CD14-positive monocyte (primary cell): Measurements from ENCODE around the gene SSB. TPM values are rescaled to one million over a fixed set of nuclear protein-coding genes. Genes with fewer than 3 reads are reported as not detected.

Experiments used
- DNase-seq, 3 donors: peaks; one replicate each; pipeline ENCODE4 v3.0.0-alpha.2; 2011 to 2022
- H2AFZ ChIP-seq: 2 replicates; pipeline ENCODE4 v1.6.0; 2012; ENCODE audit warnings: mild to moderate bottlenecking, low read depth, low read length, inconsistent platforms; ENCODE audit not compliant: insufficient read depth, poor library complexity, severe bottlenecking
- H3K27ac ChIP-seq, 2 donors: 1 replicate in 1 of 2; 2 replicates in 1 of 2; pipeline ENCODE4 v1.5.1; 2012 to 2013; ENCODE audit warnings: low read length in 2 of 2, control low read depth in 1 of 2, inconsistent platforms in 1 of 2, low read depth in 1 of 2, mild to moderate bottlenecking in 1 of 2
- H3K27me3 ChIP-seq, 2 donors: one replicate each; pipeline versions ENCODE4 v1.6.0 to v1.6.1; 2011 to 2013; ENCODE audit warnings: low read length in 2 of 2; ENCODE audit not compliant: control insufficient read depth in 2 of 2, insufficient read depth in 2 of 2
- H3K36me3 ChIP-seq, 2 donors: replicated peaks in 1 of 2; 1 replicate in 1 of 2; 2 replicates in 1 of 2; pipeline versions ENCODE4 v1.5.1 to v1.6.1; 2012 to 2013; ENCODE audit warnings: low read length in 2 of 2, control low read depth in 1 of 2, inconsistent platforms in 1 of 2, mild to moderate bottlenecking in 1 of 2; ENCODE audit not compliant: insufficient read depth in 2 of 2, control insufficient read depth in 1 of 2
- H3K4me1 ChIP-seq, 2 donors: 1 replicate in 1 of 2; 2 replicates in 1 of 2; pipeline versions ENCODE4 v1.5.1 to v1.6.1; 2012 to 2013; ENCODE audit warnings: low read length in 2 of 2, control low read depth in 1 of 2, inconsistent platforms in 1 of 2, mild to moderate bottlenecking in 1 of 2, moderate library complexity in 1 of 2; ENCODE audit not compliant: insufficient read depth in 2 of 2, control insufficient read depth in 1 of 2
- H3K4me2 ChIP-seq: replicated peaks from 2 replicates; pipeline ENCODE3; 2012; ENCODE audit warnings: low read length, moderate library complexity, mild to moderate bottlenecking; ENCODE audit not compliant: poor library complexity, severe bottlenecking; ENCODE audit errors: extremely low read depth
- H3K4me3 ChIP-seq, 3 experiments: fragments of 200-600 bp in 1 of 3; sonication (generic) in 1 of 3; replicated peaks in 1 of 3; 1 replicate in 2 of 3; 2 replicates in 1 of 3; pipeline ENCODE4 v1.5.1; 2011 to 2013; ENCODE audit warnings: low read length in 3 of 3, mild to moderate bottlenecking in 3 of 3, control low read depth in 2 of 3, low read depth in 2 of 3, inconsistent platforms in 1 of 3, moderate library complexity in 1 of 3
- H3K79me2 ChIP-seq: 2 replicates; pipeline ENCODE4 v1.6.0; 2012; ENCODE audit warnings: mild to moderate bottlenecking, control low read depth, inconsistent platforms, low read length, moderate library complexity; ENCODE audit not compliant: insufficient read depth
- H3K9ac ChIP-seq: 2 replicates; pipeline ENCODE4 v1.6.0; 2017; ENCODE audit warnings: low read length, mild to moderate bottlenecking; ENCODE audit not compliant: insufficient read depth, poor library complexity, severe bottlenecking
- H3K9me3 ChIP-seq, 2 donors: replicated peaks in 1 of 2; 1 replicate in 1 of 2; 2 replicates in 1 of 2; pipeline versions ENCODE4 v1.5.1 to v1.6.1; 2012 to 2013; ENCODE audit warnings: low read length in 2 of 2, control low read depth in 1 of 2; ENCODE audit not compliant: control insufficient read depth in 1 of 2, insufficient read depth in 1 of 2
- H4K20me1 ChIP-seq: 2 replicates; pipeline ENCODE4 v1.6.0; 2012; ENCODE audit warnings: mild to moderate bottlenecking, low read length, control low read depth, moderate library complexity; ENCODE audit not compliant: insufficient read depth
- H3K27ac Mint-ChIP-seq, 7 donors: one replicate each; pipeline ENCODE4 v1.8.0; 2020; ENCODE audit warnings: mild to moderate bottlenecking in 7 of 7, mixed read lengths in 7 of 7, moderate library complexity in 6 of 7, inconsistent platforms in 2 of 7
- H3K27me3 Mint-ChIP-seq, 3 donors: one replicate each; pipeline ENCODE4 v1.8.0; 2021 to 2022; ENCODE audit warnings: low read depth in 3 of 3, mild to moderate bottlenecking in 3 of 3, mixed read lengths in 3 of 3, moderate library complexity in 3 of 3, inconsistent platforms in 1 of 3
- H3K36me3 Mint-ChIP-seq, 2 donors: one replicate each; pipeline ENCODE4 v1.8.0; 2020; ENCODE audit warnings: mixed read lengths in 2 of 2, inconsistent platforms in 1 of 2, mild to moderate bottlenecking in 1 of 2
- H3K4me1 Mint-ChIP-seq: one replicate; pipeline ENCODE4 v1.8.0; 2020; ENCODE audit warnings: mild to moderate bottlenecking, mixed read lengths
- H3K4me3 Mint-ChIP-seq, 2 donors: one replicate each; pipeline ENCODE4 v1.8.0; 2020; ENCODE audit warnings: mild to moderate bottlenecking in 2 of 2, mixed read lengths in 2 of 2, moderate library complexity in 1 of 2
- H3K9me3 Mint-ChIP-seq, 7 donors: one replicate each; pipeline ENCODE4 v1.8.0; 2020 to 2022; ENCODE audit warnings: mixed read lengths in 7 of 7, mild to moderate bottlenecking in 6 of 7, moderate library complexity in 6 of 7, inconsistent platforms in 2 of 7
- CTCF ChIP-seq: fragments of 200-600 bp; IDR thresholded peaks from one replicate; pipeline ENCODE4 v1.8.0; 2022; ENCODE audit warnings: antibody characterized with exemption, mild to moderate bottlenecking
- WGBS: methylation state at CpG from one replicate; pipeline ENCODE4 v1.1.5; 2013; ENCODE audit warnings: missing lambda C conversion rate; ENCODE audit not compliant: insufficient coverage; 5-methylcytosine and 5-hydroxymethylcytosine counted together
- intact Hi-C, 2 donors: fragments of 100-400 bp; cut with micrococcal nuclease; formaldehyde crosslinking; loops; one replicate each; pipeline versions ENCODE4 v1.15.0 to v1.15.1; 2023
- polyA plus RNA-seq, 3 donors: library from polyadenylated mRNA; depleted of rRNA in 1 of 3; unstranded in 2 of 3; stranded (reverse) in 1 of 3; fragments of 300-500 nt in 2 of 3; fragments of >200 nt in 1 of 3; fragmentation: Illumina TruSeq in 2 of 3; gene quantifications; 1 replicate in 2 of 3; 2 replicates in 1 of 3; pipeline ENCODE4 v1.2.3, GENCODE V29; 2012 to 2021

SSB gene
- polyA plus RNA-seq, 3 donors: 32.6 to 88.7 (median 60.2) TPM

DNA sequence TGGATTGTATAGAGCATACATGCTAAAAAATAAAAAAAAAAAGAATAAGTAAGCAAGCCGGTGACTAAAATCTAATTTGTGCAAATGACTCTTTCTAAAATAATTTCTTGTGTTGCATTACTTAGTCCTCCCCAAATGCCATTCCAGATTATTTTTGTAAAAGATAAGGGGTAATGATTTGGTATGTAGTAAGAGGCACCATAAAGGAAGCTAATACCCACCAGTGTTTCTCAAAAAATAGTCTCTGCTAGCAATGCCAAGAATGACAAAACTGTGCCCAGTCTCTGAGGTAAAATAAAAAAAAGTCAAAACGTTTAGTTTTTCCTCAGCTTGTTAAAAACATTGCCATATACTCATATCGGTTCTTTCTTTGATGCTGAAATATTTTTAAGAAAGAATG, 23.4 kb downstream of the SSB start:
- Mint-ChIP-seq H3K27me3 (peaks cover 0 to 2% (median 1%) of the 10 kb centered on the region in 3 donors), H3K27ac (no peak overlapping the region), H3K9me3 (peaks cover 0 to 8% (median 4%) of the 10 kb centered on the region in 7 donors), H3K4me3 (no peak overlapping the region), H3K4me1 (peaks cover 24% of the 10 kb centered on the region), H3K36me3 (peaks cover 22 to 39% of the 10 kb centered on the region in 2 donors)
- H3K27me3 ChIP-seq: no peaks in the 10 kb centered on the region
- H3K4me3 ChIP-seq: no peak overlapping the region
- no peak for TF ChIP-seq CTCF
- H3K9me3 ChIP-seq: no peaks in the 10 kb centered on the region
- H3K79me2 ChIP-seq: peaks cover 29% of the 10 kb centered on the region
- no CpG with 5 or more reads among the region's 3 CpGs for WGBS
- intact Hi-C loops: loop anchor here (10.0 kb wide), 3 partner anchors 113 to 247 kb away; partner anchors contain the start of genes FASTKD1 (in 1 of the 2) and PPIG (in 1 of the 2)
- no peak overlapping the region for H3K9ac ChIP-seq
- DNase-seq: no peak
- no peak overlapping the region for H2AFZ ChIP-seq
- no peak overlapping the region for H3K4me2 ChIP-seq
- H3K27ac ChIP-seq: no peak overlapping the region
- H3K4me1 ChIP-seq: peaks cover 15 to 25% of the 10 kb centered on the region in 2 donors
- no peaks in the 10 kb centered on the region for H4K20me1 ChIP-seq
- peaks cover 12 to 20% of the 10 kb centered on the region in 2 donors for H3K36me3 ChIP-seq

DNA sequence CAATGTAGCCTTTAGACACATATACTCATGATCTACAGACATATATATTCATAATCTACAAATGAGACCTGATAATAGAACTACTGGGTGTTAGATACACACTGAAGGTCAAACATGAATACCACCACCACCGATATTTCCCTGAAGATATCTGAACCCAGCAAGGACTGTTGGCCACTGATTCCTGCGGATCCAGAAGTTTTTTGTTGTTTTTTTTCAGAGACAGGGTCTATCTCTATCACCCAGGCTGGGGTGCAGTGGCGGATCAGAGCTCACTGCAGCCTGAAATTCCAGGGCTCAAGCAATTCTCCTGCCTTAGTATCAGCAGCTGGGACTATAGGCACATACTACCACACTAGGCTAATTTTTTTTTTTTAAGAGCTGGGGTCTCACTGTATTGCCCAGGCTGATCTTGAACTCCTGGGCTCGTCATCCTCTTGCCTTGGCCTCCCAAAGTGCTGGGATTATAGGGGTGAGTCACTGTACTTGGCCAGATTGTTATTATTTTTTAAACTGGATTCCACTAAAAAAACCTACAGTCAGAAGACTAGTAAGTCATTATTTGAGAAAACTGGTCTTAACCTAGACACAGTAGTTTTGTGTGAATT, 24.2 kb downstream of the SSB start:
- Histone ChIP-seq H3K27ac (no peak overlapping the region), H3K9me3 (no peaks in the 10 kb centered on the region), H2AFZ (no peak overlapping the region), H3K4me3 (no peak overlapping the region), H3K4me1 (peaks cover 15 to 29% of the 10 kb centered on the region in 2 donors), H3K27me3 (no peaks in the 10 kb centered on the region), H3K36me3 (peaks cover 9 to 16% of the 10 kb centered on the region in 2 donors), H4K20me1 (peaks cover 1% of the 10 kb centered on the region), H3K9ac (no peak overlapping the region), H3K79me2 (peaks cover 30% of the 10 kb centered on the region), H3K4me2 (no peak overlapping the region)
- Mint-ChIP-seq H3K27ac (no peak overlapping the region), H3K4me3 (no peak overlapping the region), H3K27me3 (peaks cover 0 to 2% (median 1%) of the 10 kb centered on the region in 3 donors), H3K4me1 (peaks cover 25% of the 10 kb centered on the region), H3K36me3 (peaks cover 15 to 31% of the 10 kb centered on the region in 2 donors), H3K9me3 (peaks cover 0 to 1% (median 0%) of the 10 kb centered on the region in 7 donors)
- WGBS: 100% methylated on average over 3 of the region's 4 CpGs
- intact Hi-C loops: loop anchor here (10.0 kb wide), 3 partner anchors 112 to 248 kb away; partner anchors contain the start of genes FASTKD1 (in 1 of the 2) and PPIG (in 1 of the 2)
- no peak for TF ChIP-seq CTCF
- no peak for DNase-seq
